ENCODE results near the gene TMEM92.

Gene TMEM92

GRCh38 chr17:50326831-50327364 lies 52.6 kb downstream of the TMEM92 start:
- no peak for DNase-seq

DNA sequence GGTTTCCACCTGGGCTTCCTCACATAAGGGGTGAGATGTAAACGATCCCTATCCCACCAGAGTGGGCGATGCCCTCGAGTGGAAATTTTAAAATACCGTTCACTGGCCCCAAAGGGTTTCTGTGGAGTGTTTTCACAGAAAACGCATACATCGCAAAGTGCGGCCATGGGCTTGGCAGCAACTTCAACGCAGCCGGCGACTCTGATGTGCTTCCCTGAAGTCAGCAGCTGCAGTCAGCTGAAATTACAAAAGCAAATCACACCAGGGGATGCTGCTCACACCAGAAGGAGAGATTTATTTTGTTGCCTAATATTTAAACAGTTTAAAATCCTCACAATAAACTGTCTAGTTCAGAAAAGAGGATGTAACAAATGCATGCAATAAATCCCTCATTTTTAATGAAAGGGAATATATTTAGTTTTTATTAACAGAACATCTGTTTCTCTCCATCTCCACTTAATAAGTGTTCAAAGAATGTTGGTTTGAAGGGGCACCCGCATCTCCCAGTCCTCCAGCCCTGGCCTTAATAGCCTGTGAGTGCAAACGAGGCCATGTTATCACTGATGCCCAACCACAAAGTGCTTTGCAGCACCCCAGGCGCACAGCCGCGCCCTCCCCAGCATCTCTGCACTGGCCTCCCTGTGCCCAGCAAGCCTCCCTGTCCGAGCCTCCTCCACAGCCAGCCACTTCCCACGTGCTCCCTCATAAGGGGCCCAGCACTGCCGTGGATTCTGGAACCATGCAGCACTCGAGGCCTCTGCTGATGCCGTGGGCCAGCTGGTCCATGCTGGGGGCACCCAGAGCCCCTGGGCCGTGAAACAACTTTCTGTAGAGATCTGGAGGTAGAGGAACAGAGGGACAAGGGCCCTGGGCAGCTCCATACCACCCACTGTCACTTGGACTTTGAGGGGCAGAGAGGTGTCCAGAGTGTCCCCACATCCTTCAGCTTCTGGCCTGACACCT lies 54.4 kb downstream of the TMEM92 start:
- DNase-seq, result no peak

DNA sequence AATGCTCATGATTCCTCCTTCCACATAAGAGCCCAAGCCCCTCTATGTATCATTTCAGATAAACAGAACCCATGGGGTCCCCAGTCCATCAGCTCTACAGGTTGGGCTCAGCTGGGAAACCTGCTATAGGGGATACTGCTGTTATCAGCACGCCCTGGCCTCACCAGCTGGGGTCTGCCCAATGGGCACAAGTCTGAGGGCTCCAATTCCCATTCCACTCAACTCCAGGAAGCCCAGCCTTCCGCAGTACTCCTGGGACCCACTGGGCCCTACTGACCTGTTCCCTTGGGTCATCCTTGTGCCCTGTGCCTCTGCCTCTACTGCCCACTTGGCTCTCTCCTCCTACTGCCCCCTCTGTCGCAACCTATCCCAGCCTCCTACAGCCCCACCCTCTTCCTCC lies 55.5 kb downstream of the TMEM92 start:
- DNase-seq, result no peak

GRCh38 chr17:50330151-50330775 lies 56.0 kb downstream of the TMEM92 start:
- no peak for DNase-seq

All from anterior cingulate cortex (tissue), 58 donors.